Glomerular endothelial cell (primary cell): ENCODE results near the gene NHLRC3. TPM values are rescaled to one million over a fixed set of nuclear protein-coding genes. Genes with fewer than 3 reads are reported as not detected.
"Not testable (repeated sequence)": the region's sequence is repeated elsewhere in the genome, so short reads cannot be mapped to it uniquely, and the experiment has no call there.

Experiments
- DNase-seq: peaks from one replicate; pipeline ENCODE4 v3.0.0-alpha.2; 2011; ENCODE audit warnings: low read depth, low spot score; ENCODE audit errors: extremely low read depth
- total RNA-seq: library from RNA; depleted of rRNA; stranded (reverse); fragments of >200 nt; gene quantifications from 2 replicates; pipeline ENCODE4 v1.2.3, GENCODE V29; 2015

The NHLRC3 gene
- total RNA-seq, 1 donor from 2014 or later, result 11.4 TPM

GRCh38 chr13:39040206-39040605 is 1.9 kb downstream of the NHLRC3 start:
- DNase-seq, result no peak

GRCh38 chr13:39044536-39044935 is 6.3 kb downstream of the NHLRC3 start:
- no peak for DNase-seq

- no peak for DNase-seq
These were observed 9.3 kb downstream of the NHLRC3 start for GRCh38 chr13:39047560-39047959.

- no peak for DNase-seq
These were observed 10.6 kb downstream of the NHLRC3 start for GRCh38 chr13:39048806-39049205.

GRCh38 chr13:39049274-39049673 is 11.0 kb downstream of the NHLRC3 start:
- DNase-seq, result no peak

- DNase-seq, result no peak
These were observed 12.9 kb downstream of the NHLRC3 start for GRCh38 chr13:39051157-39051556.

GRCh38 chr13:39052944-39053343 is 14.7 kb downstream of the NHLRC3 start:
- DNase-seq, result no peak

GRCh38 chr13:39054112-39054511 is 15.9 kb downstream of the NHLRC3 start:
- no peak for DNase-seq

- DNase-seq, result no peak
These were observed 17.8 kb downstream of the NHLRC3 start for GRCh38 chr13:39056018-39056417.

GRCh38 chr13:39058040-39058439 is 19.8 kb downstream of the NHLRC3 start:
- DNase-seq, result no peak

- DNase-seq, result no peak
These were observed 23.7 kb downstream of the NHLRC3 start for GRCh38 chr13:39062004-39062403.

GRCh38 chr13:39072842-39073241 is 34.6 kb downstream of the NHLRC3 start:
- DNase-seq, result no peak

GRCh38 chr13:39073983-39074382 is 35.7 kb downstream of the NHLRC3 start:
- DNase-seq, result no peak

- not testable (repeated sequence) for DNase-seq
These were observed 48.1 kb downstream of the NHLRC3 start for GRCh38 chr13:39086251-39086945.

GRCh38 chr13:39091586-39091985 is 53.3 kb downstream of the NHLRC3 start:
- DNase-seq, result no peak

- no peak for DNase-seq
These were observed 57.2 kb downstream of the NHLRC3 start for GRCh38 chr13:39095500-39095899.

GRCh38 chr13:39099231-39099630 is 61.0 kb downstream of the NHLRC3 start:
- no peak for DNase-seq

Other genes with a start within 250 kb of the NHLRC3 start
- not detected in 2 replicates for gene STOML3, start 47.6 kb upstream of the NHLRC3 start, total RNA-seq
- 14.6 and 21.2 TPM in 2 replicates for gene PROSER1, start 367 bp upstream of the NHLRC3 start, total RNA-seq